Measurements from ENCODE around the gene TMEM101.
"Not testable (repeated sequence)": the region's sequence is repeated elsewhere in the genome, so short reads cannot be mapped to it uniquely, and the experiment has no call there.

Gene TMEM101

GRCh38 chr17:44000141-44000860 lies 14.5 kb downstream of the TMEM101 start:
- no peak for DNase-seq

GRCh38 chr17:43999024-43999423 lies 15.7 kb downstream of the TMEM101 start:
- no peak for DNase-seq

- DNase-seq, result no peak
These were observed 16.2 kb downstream of the TMEM101 start for GRCh38 chr17:43998552-43998951.

- DNase-seq, result not testable (repeated sequence)
These were observed 17.6 kb downstream of the TMEM101 start for GRCh38 chr17:43997180-43997579.

DNA sequence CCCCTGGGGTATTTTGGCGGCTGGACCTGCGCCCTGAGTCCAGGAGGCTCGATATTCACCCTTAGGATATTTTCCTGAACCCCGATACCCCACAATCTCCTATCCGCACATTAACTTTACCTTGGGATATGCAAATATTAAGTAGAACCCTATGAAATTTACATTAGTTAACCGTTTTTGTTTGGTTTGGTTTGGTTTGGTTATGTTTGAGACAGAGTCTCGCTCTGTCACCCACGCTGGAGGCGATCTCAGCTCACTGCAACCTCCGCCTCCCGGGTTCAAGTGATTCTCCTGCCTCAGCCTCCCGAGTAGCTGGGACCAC lies 19.7 kb downstream of the TMEM101 start:
- no peak for DNase-seq

DNA sequence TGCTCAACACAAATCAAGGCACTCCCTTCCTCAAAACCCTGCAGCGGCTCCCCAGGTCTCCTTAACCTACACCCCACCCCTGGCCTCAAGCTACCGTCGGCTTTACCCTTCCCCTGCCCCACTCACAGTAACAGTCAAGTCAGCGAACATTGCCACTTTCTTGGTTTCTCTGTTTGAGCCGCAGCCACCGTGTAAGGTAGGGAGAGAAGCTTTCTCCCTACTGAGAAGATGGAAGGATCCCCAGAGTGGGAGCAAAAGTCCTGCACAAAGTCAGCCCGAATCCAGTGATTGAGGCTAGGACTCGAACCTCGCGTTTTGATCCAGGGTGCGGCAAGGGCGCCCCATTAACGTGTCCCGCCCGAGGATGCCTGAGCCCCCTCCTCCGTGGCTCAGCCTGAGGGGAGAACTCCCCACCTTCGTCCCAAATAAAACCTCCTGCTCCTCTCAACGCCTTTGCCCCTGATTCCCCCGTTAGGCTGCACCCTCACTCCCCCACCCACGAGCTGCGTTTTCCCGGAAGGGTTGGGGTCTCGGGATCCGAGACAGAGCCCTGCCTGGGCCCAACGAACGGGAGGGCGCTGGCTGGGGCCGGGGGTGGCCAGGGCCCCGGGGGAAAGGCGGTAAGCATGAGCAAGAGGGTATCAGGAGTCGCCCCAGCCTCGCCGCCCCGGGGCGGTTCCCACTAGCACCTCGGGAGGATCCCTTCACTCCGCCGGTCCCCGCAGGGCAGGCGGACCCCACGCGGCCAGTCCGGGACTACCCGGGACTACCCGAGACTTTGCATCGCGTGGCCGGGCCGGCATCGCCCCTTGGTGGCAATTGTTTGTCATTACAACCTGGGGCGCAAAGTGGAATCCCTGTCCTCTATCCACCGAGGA lies 20.3 kb downstream of the TMEM101 start:
- DNase-seq, result peak; percentile 18 to 47

DNA sequence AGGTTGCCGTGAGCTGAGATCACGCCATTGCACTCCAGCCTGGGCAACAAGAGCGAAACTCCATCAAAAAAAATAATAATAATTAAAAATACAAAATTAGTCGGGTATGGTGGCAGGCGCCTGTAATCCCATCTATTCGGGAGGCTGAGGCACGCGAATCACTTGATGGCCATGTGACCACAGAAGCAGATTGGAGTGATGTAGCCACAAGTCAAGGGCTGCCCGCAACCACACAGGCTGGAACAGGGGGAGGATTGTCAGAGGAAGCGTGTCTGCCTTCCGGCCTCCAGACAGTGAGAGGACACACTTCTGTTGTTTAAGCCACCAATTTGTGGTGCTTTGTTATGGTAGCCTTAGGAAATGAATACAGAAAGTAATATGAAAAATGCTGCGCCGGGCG lies 22.1 kb downstream of the TMEM101 start:
- DNase-seq, result no peak

- no peak for DNase-seq
These were observed 26.5 kb downstream of the TMEM101 start for GRCh38 chr17:43988301-43988700.

- no peak for DNase-seq
These were observed 27.4 kb downstream of the TMEM101 start for GRCh38 chr17:43987131-43988021.

GRCh38 chr17:43986225-43986981 lies 28.4 kb downstream of the TMEM101 start:
- no peak for DNase-seq

DNA sequence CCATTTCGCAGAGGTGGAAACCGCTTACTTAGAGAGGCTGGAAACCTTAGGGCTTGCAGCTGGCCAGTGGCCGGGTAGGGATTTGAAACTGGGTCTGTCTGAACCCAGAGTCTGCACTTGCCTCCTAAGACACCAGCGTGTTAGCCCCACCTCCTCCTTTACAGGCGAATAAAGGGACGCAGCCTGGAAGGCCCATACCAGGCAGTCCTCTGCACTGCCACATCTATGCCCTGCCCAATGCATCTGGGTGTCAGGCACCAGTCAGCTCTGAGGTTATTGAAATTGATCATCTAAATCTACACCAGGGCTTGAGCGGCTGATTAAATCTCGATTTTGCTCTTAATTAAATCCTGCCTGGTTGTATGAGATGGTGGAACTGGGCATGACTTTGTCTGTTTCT lies 30.2 kb downstream of the TMEM101 start:
- no peak for DNase-seq

DNA sequence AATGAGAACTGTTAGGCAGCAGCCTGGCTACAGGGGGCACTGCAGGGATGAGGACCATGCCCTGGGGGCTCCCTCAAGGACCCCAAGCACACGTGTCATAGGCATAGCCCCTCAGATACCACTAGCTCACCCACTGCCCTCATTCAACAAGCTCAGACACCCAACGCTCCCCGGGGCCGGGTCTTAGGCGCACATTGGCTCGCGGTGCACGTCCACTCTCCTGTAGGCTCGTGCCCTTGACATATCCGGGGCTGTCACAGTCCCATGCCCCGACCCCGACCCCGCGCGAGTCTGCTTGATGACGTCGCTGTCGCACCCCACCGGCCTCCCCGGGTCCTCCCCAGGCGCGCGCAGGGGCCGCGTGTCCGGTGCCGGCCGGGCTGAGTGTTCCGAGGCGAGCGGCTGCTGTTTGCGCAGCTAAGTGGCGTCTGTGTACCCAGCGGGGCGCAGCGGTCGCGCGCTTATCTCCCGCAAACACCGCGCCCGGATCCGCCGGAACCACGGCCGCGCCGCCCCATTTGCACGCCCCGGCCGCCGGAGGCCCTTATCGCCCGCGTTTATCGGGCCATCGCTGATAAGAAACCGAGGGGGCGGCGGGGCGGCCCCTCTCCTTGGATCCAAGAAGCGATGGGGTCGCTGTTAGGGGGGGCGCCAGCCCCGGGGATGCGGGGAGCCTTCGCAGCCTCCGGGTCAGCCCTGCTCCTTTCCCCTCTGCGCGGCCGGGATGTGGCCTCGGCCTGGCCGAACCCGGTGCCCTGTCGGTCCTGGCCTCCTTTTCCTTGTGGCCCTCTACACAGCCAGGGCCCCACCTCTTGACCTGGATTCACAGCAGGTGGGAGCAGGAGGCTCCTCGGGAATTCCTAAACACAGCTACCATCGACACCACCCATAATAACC lies 31.0 kb downstream of the TMEM101 start:
- no peak for DNase-seq

DNA sequence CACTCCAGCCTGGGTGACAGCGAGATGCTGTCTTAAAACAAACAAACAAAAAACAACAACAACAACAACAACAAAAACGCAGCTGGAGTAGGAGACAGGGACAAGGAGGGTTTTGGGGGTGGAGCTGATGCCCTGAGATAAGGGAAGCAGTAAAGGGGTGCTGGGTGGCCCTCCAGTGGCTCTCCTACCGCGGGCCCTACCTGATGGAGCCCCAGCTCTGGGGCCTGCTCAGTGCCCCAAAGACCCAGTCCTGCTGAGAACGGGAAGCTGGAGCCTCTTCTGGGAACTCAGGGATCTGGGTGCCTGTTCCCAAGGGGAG lies 31.6 kb downstream of the TMEM101 start:
- DNase-seq, result no peak

GRCh38 chr17:43982171-43982570 lies 32.6 kb downstream of the TMEM101 start:
- no peak for DNase-seq

- no peak for DNase-seq
These were observed 35.1 kb downstream of the TMEM101 start for GRCh38 chr17:43979671-43980070.

- no peak for DNase-seq
These were observed 35.8 kb downstream of the TMEM101 start for GRCh38 chr17:43979011-43979410.

DNA sequence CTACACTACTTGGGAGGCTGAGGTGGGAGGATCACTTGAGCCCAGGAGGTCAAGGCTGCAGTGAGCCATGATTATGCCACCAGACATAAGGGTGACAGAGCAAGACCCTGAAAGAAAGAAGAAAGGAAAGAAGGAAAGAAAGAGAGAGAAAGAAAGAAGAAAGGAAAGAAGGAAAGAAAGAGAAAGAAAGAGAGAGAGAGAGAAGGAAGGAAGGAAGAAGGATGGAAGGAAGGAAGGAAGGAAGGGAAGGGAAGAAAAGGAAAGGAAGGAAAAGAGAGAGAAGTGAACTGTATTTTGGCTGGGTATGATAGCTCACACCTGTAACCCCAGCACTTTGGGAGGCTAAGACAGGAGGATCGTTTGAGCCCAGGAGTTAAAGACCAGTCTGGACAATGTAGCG lies 36.7 kb downstream of the TMEM101 start:
- DNase-seq, result no peak

DNA sequence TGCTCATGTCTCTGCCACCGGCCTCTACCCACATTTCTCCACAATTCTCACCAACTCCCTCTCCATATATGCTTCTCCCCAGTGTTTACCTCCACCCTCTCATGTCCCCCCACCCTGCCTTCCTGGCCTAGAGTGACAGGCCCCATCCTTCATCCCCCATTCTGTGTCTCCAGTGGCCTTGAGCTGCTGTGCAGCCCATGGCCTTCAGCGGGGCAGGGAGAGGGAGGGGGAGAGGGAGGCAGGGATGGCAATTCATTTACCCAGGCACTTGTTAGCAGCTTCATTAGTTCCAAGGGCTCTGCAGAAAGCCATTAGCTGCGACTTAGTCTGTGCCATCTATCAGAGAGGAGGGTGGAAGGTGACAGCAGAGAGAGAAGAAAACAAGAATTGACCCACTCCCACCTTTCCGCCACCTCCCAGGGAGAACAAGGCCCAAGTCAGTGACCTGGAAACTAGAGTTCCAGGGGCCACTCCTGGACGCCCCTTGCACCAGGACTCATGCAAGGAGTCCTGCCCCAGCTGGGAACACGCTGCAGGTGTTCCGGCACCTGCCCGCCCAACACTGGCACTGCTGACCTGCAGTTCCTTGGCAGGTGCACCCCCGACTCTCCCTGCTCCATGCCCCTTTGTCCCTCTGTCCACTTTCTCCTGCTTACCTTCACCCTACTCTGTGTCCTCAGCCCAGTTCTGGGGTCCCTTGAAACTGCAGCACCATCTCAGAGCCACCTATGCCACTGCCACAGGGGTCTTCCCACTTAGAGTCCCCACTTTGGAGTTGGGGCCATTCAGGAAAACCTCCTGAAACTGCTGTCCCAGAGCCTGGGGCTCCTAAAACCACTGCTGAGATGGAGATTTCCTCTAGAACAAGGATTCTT lies 37.6 kb downstream of the TMEM101 start:
- no peak for DNase-seq

DNA sequence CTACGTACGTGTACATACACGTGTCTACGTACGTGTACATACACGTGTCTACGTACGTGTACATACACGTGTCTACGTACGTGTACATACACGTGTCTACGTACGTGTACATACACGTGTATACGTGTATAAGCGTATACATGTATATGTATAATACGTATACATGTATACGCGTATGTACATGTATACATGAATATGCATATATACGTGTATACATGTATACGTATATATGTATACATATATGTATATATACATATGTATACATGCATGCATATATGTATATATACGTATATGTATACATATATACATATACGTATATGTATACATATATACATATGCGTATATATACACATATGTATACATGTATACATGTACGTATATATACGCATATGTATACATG lies 38.9 kb downstream of the TMEM101 start:
- no peak for DNase-seq

Measured in hippocampal formation (tissue), 2 donors.